GM12873 (cell line): ENCODE data around the gene AARSD1.

Source experiments
- CTCF ChIP-seq: IDR thresholded peaks from 2 replicates; pipeline ENCODE4 v1.5.1; 2012; ENCODE audit warnings: low read depth, mild to moderate bottlenecking, moderate library complexity, low read length, control low read depth; ENCODE audit not compliant: insufficient read depth; ENCODE audit errors: missing control alignments

The AARSD1 gene

GRCh38 chr17:42964161-42964932 is at the start of gene AARSD1:
Gene AARSD1 (minus strand): TSS chr17:42964454. CDS start chr17:42964440, 14 bp downstream.
- TF ChIP-seq CTCF = no peak

GRCh38 chr17:43013296-43013695 is 49.0 kb upstream of the AARSD1 start:
- TF ChIP-seq CTCF = no peak

GRCh38 chr17:43011728-43012472 is 47.6 kb upstream of the AARSD1 start:
- no peak for TF ChIP-seq CTCF

- no peak for TF ChIP-seq CTCF
These were observed 46.5 kb upstream of the AARSD1 start for GRCh38 chr17:43010667-43011308.

GRCh38 chr17:43006639-43007551 is 42.6 kb upstream of the AARSD1 start, which contains the start of gene IFI35:
Gene IFI35 (plus strand): TSS chr17:43006784. CDS start chr17:43006948, 164 bp downstream.
- TF ChIP-seq CTCF = peak; percentile 43

GRCh38 chr17:43003542-43004172 is 39.4 kb upstream of the AARSD1 start:
- no peak for TF ChIP-seq CTCF
